ENCODE data around the gene RAB20. TPM values are rescaled to one million over a fixed set of nuclear protein-coding genes. Genes with fewer than 3 reads are reported as not detected.
"Not testable (repeated sequence)": the region's sequence is repeated elsewhere in the genome, so short reads cannot be mapped to it uniquely, and the experiment has no call there.

Gene RAB20
- 5.7 and 5.8 TPM in 2 replicates for total RNA-seq (2014; rRNA removed; shearing (Covaris generic))

GRCh38 chr13:110561344-110562035 is at the start of gene RAB20:
Gene RAB20 (minus strand): TSS chr13:110561722. CDS start chr13:110561519, 203 bp downstream.
- DNase-seq, result peak; percentile 80 to 84
- Histone ChIP-seq H3K4me1 (no peaks in the 10 kb centered on the region; the same call in 1 of the 2 replicates), H3K9me3 (replicated peaks) (no peaks in the 10 kb centered on the region; the same call in 1 of the 2 replicates), H3K27ac (peak within 1 kb of the TSS; percentile 29; the same call in 1 of the 2 replicates), H3K27me3 (no peaks in the 10 kb centered on the region), H3K4me3 (peak within 1 kb of the TSS; percentile 76), H3K36me3 (no peaks in the 10 kb centered on the region)

GRCh38 chr13:110610955-110611595 is 49.6 kb upstream of the RAB20 start:
- Histone ChIP-seq H3K9me3 (replicated peaks) (no peaks in the 10 kb centered on the region), H3K4me3 (no peak overlapping the region), H3K36me3 (no peaks in the 10 kb centered on the region), H3K27ac (no peak overlapping the region), H3K4me1 (no peaks in the 10 kb centered on the region), H3K27me3 (no peaks in the 10 kb centered on the region)
- DNase-seq, result no peak

GRCh38 chr13:110607675-110608224 is 46.2 kb upstream of the RAB20 start:
- Histone ChIP-seq H3K27me3 (no peaks in the 10 kb centered on the region), H3K4me3 (no peak overlapping the region), H3K36me3 (no peaks in the 10 kb centered on the region)

GRCh38 chr13:110606281-110606680 is 44.8 kb upstream of the RAB20 start:
- not testable (repeated sequence) for H3K36me3 ChIP-seq; H3K27ac ChIP-seq; DNase-seq; H3K4me1 ChIP-seq; H3K4me3 ChIP-seq; H3K9me3 ChIP-seq (replicated peaks); H3K27me3 ChIP-seq

More at GRCh38 chr13:110607675-110608224, 46.2 kb upstream of the RAB20 start:
- Histone ChIP-seq H3K9me3 (replicated peaks) (no peaks in the 10 kb centered on the region), H3K4me1 (no peaks in the 10 kb centered on the region), H3K27ac (no peak overlapping the region)
- DNase-seq, result no peak

GRCh38 chr13:110605132-110605531 is 43.6 kb upstream of the RAB20 start:
- DNase-seq, result no peak
- Histone ChIP-seq H3K9me3 (replicated peaks) (no peaks in the 10 kb centered on the region), H3K27ac (no peak overlapping the region), H3K4me1 (no peaks in the 10 kb centered on the region), H3K27me3 (no peaks in the 10 kb centered on the region), H3K36me3 (no peaks in the 10 kb centered on the region), H3K4me3 (no peak overlapping the region)

GRCh38 chr13:110600980-110601379 is 39.5 kb upstream of the RAB20 start:
- Histone ChIP-seq H3K4me3 (no peak overlapping the region), H3K27ac (no peak overlapping the region), H3K4me1 (no peaks in the 10 kb centered on the region), H3K9me3 (replicated peaks) (no peaks in the 10 kb centered on the region), H3K36me3 (no peaks in the 10 kb centered on the region), H3K27me3 (no peaks in the 10 kb centered on the region)
- DNase-seq, result no peak

GRCh38 chr13:110600261-110600819 is 38.8 kb upstream of the RAB20 start:
- Histone ChIP-seq H3K4me1 (no peaks in the 10 kb centered on the region), H3K36me3 (no peaks in the 10 kb centered on the region), H3K4me3 (no peak overlapping the region), H3K27ac (no peak overlapping the region), H3K27me3 (no peaks in the 10 kb centered on the region), H3K9me3 (replicated peaks) (no peaks in the 10 kb centered on the region)
- no peak for DNase-seq

- H3K9me3 ChIP-seq (replicated peaks), result no peaks in the 10 kb centered on the region
- no peak for DNase-seq
- no peak overlapping the region for H3K4me3 ChIP-seq
- no peaks in the 10 kb centered on the region for H3K36me3 ChIP-seq
- no peaks in the 10 kb centered on the region for H3K4me1 ChIP-seq
- H3K27me3 ChIP-seq, result no peaks in the 10 kb centered on the region
- no peak overlapping the region for H3K27ac ChIP-seq
Measured at GRCh38 chr13:110597041-110597689, 35.6 kb upstream of the RAB20 start.

GRCh38 chr13:110593430-110594130 is 32.1 kb upstream of the RAB20 start:
- Histone ChIP-seq H3K27ac (no peak overlapping the region), H3K4me3 (no peak overlapping the region)
- DNase-seq, result peak in 1 of 2 experiments; percentile 73

GRCh38 chr13:110592665-110593064 is 31.1 kb upstream of the RAB20 start:
- Histone ChIP-seq H3K9me3 (replicated peaks) (no peaks in the 10 kb centered on the region), H3K27ac (no peak overlapping the region), H3K27me3 (no peaks in the 10 kb centered on the region), H3K4me1 (no peaks in the 10 kb centered on the region), H3K36me3 (no peaks in the 10 kb centered on the region), H3K4me3 (no peak overlapping the region)
- no peak for DNase-seq

More at GRCh38 chr13:110593430-110594130, 32.1 kb upstream of the RAB20 start:
- Histone ChIP-seq H3K4me1 (no peaks in the 10 kb centered on the region), H3K27me3 (no peaks in the 10 kb centered on the region), H3K36me3 (no peaks in the 10 kb centered on the region), H3K9me3 (replicated peaks) (no peaks in the 10 kb centered on the region)

GRCh38 chr13:110590577-110590976 is 29.1 kb upstream of the RAB20 start:
- Histone ChIP-seq H3K27me3 (no peaks in the 10 kb centered on the region), H3K9me3 (replicated peaks) (no peaks in the 10 kb centered on the region), H3K36me3 (no peaks in the 10 kb centered on the region), H3K27ac (no peak overlapping the region), H3K4me1 (no peaks in the 10 kb centered on the region), H3K4me3 (no peak overlapping the region)
- DNase-seq, result no peak

- no peak overlapping the region for H3K4me3 ChIP-seq
- no peaks in the 10 kb centered on the region for H3K36me3 ChIP-seq
- H3K4me1 ChIP-seq, result no peaks in the 10 kb centered on the region
- DNase-seq, result no peak
- no peaks in the 10 kb centered on the region for H3K9me3 ChIP-seq (replicated peaks)
- no peak overlapping the region for H3K27ac ChIP-seq
- H3K27me3 ChIP-seq, result no peaks in the 10 kb centered on the region
Measured at GRCh38 chr13:110589793-110590390, 28.4 kb upstream of the RAB20 start.

- Histone ChIP-seq H3K27ac (no peak overlapping the region), H3K36me3 (no peaks in the 10 kb centered on the region), H3K27me3 (no peaks in the 10 kb centered on the region), H3K4me1 (no peaks in the 10 kb centered on the region), H3K9me3 (replicated peaks) (no peaks in the 10 kb centered on the region), H3K4me3 (no peak overlapping the region)
- no peak for DNase-seq
Measured at GRCh38 chr13:110583178-110583865, 21.8 kb upstream of the RAB20 start.
